ENCODE results near the gene HOXD9. TPM values are rescaled to one million over a fixed set of nuclear protein-coding genes. Genes with fewer than 3 reads are reported as not detected.

Gene HOXD9
- polyA plus RNA-seq, 5 donors = 0.44 to 1.2 (median 0.88) TPM

DNA sequence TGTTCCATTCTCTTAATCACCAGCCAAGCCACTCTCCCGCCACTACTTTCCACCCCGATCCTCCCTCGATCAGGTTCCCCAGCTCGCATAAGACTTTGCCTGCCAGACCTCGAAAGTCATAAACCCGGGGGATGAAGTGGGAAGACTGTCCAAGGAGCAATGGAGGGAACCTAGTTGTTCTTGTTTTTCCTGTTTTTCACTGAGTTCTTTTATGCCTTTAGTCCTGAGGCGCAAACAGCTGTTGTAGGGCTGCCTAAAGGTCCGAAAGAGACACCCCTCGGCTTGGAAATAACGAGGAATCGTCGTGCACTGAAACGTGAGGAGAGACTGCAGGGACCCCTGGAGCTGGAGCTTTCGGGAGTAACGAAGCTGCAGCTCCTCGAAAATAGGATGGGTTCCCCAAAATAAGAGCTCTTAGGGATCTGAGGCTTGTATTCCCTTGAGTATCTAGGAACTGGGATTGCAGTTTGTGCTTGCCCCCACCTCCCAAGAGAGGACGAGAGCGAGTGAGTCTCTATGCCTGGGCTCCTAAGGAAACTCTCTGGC, 24.6 kb upstream of the HOXD9 start:
- no peak for DNase-seq

DNA sequence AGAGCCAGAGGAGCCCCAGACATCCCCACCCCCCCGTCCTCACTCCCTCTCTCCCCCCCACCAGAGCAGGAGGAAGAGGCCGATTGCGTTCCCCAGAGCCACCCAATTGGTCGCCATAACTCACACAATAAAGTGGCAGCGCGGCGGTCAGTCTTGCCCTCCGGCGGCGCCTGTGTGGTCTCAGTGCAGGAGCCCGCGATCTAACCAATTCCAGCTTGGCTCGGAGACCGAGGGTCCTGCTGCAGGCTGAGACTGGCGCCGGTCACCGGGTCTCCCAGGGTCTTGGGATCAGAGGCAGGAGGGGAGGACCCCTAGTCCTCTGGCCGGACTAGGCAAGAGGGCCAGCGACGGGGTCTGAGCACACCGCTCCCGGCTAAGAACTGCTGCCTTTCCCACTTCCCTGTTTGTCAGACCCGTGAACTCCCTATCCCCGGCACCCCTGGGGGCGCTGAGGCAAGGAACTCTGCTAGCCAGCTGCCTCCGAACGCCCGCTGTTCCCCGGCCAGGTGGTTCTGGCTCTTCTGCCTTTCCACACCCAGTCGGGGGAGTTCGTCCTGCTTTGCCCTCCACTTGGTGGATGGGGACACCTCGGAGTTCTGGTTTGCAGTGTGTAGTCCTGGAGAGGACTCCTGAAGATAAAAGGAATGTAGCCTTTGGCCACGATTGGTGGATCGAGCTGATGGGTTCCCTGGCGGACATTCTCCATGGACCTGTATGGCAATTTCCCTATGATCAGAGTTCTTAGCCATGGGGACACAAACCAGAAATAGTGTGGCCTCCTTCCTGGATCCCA, 24.0 kb upstream of the HOXD9 start:
- DNase-seq = no peak

- no peak for DNase-seq
Observed at GRCh38 chr2:176099159-176099727, 23.3 kb upstream of the HOXD9 start.

DNA sequence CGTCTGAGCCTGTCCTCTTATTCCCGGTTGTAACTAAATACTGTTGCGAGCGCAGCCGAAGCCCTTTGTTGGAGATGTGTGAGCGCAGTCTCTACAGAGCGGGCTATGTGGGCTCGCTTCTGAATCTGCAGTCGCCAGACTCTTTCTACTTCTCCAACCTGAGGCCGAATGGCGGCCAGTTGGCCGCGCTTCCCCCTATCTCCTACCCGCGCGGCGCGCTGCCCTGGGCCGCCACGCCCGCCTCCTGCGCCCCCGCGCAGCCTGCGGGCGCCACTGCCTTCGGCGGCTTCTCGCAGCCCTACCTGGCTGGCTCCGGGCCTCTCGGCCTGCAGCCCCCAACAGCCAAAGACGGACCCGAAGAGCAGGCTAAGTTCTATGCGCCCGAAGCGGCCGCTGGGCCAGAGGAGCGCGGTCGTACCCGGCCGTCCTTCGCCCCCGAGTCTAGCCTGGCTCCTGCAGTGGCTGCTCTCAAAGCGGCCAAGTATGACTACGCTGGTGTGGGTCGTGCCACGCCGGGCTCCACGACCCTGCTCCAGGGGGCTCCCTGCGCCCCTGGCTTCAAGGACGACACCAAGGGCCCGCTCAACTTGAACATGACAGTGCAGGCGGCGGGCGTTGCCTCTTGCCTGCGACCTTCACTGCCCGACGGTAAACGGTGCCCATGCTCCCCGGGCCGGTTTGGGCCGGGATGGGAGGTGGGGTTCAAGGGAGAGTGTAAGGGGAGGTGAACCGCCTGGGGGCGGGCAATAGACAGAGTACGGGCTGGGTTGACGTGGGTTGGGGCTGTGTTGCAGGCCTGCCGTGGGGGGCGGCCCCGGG, 22.6 kb upstream of the HOXD9 start, which contains the start of gene HOXD12:
HOXD12 (plus strand) TSS at position 68 of the 819 bp plus-strand sequence; CDS start at position 75, 7 bp downstream.
- DNase-seq = no peak

GRCh38 chr2:176100547-176101140, 21.9 kb upstream of the HOXD9 start:
- DNase-seq = no peak

- no peak for DNase-seq
Observed at GRCh38 chr2:176101216-176101830, 21.2 kb upstream of the HOXD9 start.

DNA sequence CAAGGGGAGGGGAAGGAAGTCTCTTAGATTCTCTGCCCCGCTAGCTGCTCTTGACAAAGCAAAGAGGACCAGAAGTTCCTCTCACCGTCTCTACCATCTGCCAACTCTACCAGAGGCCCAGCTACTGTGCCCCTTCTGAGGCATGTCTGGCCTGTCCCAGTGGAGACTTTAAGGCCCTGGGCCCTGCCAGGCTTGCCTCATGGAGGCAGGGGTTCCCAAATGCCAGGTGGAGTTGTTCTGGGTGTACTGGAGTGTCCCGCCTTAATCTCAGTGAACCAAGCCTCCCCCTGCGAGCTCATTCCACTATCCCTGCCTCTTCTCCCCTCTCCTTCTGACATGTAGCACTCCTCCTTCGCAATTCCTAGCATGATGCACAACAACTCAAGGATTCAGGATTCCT, 20.7 kb upstream of the HOXD9 start:
- DNase-seq = no peak

- DNase-seq = no peak
Observed at GRCh38 chr2:176102309-176102866, 20.1 kb upstream of the HOXD9 start.

- DNase-seq = no peak
Observed at GRCh38 chr2:176103194-176103593, 19.3 kb upstream of the HOXD9 start.

- no peak for DNase-seq
Observed at GRCh38 chr2:176103742-176104315, 18.7 kb upstream of the HOXD9 start.

DNA sequence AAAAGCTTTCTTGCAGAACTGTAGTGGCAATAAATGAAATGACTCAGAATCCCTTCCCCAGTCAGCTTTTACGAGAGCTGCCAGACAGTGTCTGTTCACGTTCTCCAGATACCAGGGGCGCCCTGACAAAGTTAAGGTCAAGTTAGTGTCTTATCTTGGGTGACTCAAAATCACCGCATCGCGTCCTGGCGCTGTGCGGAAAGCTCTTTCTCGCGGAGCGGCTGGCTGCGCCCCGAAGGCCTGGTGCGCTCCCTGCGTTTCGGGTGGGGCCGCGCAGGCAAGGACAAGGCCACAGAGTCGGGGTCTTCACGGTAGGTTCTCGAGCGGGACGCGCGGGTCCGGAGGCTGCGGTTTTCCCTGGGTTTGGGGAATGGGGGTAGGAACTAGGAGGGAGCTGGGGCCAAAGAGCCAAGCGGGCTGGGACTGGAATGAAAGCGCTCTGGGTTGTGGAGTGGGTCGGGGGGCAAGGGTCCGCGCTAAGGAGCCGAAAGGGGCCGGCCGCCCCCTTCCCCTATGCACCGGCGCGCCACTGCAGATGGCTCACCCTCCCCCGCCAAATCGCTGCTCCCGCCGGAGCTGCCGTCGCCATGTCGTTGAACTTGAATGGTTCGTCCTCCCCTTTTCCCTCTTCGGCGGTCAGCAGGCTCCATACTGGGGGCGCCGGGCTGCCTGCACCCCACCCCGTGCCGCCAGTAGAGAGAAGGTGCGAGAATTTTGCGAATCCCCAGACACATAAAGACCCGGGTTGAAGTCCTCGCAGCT, 18.0 kb upstream of the HOXD9 start:
- DNase-seq = no peak

DNA sequence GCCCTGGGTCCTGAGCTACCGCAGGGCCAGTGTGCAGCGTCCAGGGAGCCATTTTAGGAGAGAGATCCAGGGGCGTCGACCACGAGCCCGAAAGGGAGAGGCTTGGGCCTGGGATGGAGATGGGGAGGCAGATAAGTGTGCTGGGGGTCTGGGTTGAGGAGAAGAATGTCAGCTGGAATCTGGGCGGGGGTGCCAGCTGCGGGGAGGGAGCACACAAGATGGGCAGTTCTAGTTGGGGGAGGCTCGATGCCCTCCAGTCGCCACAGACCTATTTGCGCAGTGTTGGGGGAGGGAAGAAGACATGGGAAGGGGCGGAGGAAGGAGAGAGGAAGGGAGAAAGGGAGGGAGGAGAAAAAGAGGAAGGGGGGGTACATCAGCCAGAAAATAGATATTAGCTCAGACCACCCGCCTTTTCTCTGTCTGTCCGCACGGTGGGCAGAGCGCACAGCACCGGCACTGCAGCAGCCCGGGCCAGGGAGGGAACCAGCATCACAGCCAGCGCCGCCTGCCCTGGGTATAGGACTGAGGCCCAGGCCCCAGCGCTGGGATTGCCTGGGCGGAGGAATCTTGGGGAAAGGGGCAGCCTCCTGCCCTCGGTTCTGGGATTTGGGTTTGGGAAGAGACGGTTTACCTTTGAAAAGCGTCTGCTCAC, 17.3 kb upstream of the HOXD9 start:
- no peak for DNase-seq

DNA sequence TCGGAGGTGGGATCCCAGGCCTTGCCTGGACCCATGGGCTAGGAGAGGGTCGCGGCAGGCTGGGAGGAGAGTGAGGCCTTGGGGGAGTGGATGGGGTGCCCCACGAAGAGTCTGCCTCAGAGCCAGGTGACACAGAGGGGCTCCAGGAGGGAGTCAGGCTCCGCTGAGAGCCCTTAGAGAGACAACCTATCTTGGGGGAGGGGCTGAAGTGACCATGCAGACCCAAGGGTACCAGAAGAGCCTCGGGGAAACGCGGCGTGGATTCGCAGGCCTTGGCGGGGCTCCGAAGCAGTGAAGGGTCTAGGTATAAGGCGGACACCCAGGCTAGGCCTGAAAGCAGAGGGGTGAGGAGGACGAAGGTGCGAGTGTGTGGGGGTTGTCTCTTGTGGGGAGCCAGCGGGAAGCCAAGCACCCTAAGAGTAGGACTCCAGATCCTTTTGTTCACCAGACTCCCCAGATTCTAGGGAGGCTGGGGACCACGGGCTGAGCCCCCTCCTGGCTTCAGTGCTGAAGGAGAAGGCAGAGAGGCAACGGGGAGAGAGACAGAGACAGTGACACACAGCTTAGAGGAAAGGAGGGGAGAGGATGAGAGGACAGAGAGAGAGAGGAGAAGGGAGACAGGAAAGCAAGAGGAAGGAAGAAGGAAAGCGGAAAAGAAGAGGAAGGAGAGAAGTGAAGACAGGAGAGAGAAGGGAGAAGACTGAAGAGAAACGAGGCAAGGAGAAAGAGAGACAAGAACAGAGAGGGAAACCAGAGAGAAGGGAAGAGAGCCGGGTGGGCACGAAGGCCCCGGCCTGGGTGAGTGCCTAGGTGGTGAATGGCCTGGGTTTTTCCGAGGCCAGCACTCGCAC, 16.6 kb upstream of the HOXD9 start:
- DNase-seq = no peak

GRCh38 chr2:176106581-176107539, 15.7 kb upstream of the HOXD9 start, which contains the start of gene HOXD11:
HOXD11 (plus strand) TSS chr2:176107280; CDS start chr2:176107356, 76 bp downstream.
- no peak for DNase-seq

DNA sequence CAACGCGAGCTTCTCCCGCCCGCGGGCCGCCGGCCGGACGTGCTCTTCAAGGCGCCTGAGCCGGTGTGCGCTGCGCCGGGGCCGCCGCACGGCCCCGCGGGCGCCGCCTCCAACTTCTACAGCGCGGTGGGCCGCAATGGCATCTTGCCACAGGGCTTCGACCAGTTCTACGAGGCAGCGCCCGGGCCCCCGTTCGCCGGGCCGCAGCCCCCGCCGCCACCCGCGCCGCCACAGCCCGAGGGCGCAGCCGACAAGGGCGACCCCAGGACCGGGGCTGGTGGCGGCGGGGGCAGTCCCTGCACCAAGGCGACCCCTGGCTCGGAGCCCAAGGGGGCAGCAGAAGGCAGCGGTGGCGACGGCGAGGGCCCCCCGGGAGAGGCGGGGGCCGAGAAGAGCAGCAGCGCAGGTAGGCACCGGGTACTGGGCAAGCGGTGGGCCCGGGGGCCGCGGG, 14.8 kb upstream of the HOXD9 start:
- DNase-seq = no peak

DNA sequence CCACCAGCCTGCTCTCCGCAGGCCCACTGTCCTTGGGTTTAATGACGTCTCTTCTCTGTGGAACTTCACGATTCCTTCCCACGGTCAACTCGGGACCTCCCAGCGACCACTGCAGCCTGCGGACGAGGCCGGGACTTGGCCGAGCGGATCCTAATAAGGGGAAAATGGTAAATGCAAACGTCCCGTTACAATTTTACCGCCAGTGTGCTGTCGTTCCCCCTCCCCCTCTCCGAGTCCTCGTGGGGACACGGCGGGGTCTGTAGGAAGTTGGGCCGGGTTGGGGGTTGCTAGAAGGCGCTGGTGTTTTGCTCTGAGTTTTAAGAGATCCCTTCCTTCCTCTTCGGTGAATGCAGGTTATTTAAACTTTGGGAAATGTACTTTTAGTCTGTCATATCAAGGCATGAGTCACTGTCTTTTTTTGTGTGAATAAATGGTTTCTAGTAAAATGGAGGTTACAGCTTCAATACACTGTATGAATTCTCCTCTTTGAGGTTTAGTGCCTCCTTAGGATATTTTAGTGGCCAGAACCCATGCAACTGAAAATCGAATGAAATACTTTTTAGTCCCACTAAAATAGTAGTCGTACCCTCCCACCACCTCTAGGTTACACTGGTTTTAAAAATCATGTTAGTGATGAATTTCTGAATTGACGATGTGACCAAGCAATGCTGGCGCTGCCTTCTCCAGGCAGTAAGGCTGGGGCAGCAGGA, 13.2 kb upstream of the HOXD9 start:
- no peak for DNase-seq

Data from right lung (tissue), 5 donors.